Smooth muscle cell (in vitro differentiated cells): ENCODE data around the gene ASB18. TPM values are rescaled to one million over a fixed set of nuclear protein-coding genes. Genes with fewer than 3 reads are reported as not detected.
"Not testable (repeated sequence)": the region's sequence is repeated elsewhere in the genome, so short reads cannot be mapped to it uniquely, and the experiment has no call there.

ENCODE experiments used
- DNase-seq: peaks from one replicate; lab custom pipeline; 2025; ENCODE audit not compliant: unreplicated experiment; lab: John Stamatoyannopoulos, UW
- H2AFZ ChIP-seq: fragments of 200-600 bp; sonication (generic); 2 replicates; pipeline ENCODE4 v1.6.0; 2016; ENCODE audit warnings: antibody characterized with exemption, low read depth, mild to moderate bottlenecking
- H3F3A ChIP-seq: fragments of 200-600 bp; sonication (generic); 2 replicates; pipeline ENCODE4 v1.6.0; 2017; ENCODE audit warnings: antibody characterized with exemption, low read depth
- H3K27ac ChIP-seq: fragments of 200-600 bp; sonication (generic); 2 replicates; pipeline ENCODE4 v1.5.1; 2016; ENCODE audit warnings: low read depth, mild to moderate bottlenecking
- H3K27me3 ChIP-seq: fragments of 200-600 bp; sonication (generic); 2 replicates; pipeline ENCODE4 v1.6.1; 2016; ENCODE audit warnings: low read depth, mild to moderate bottlenecking
- H3K36me3 ChIP-seq: fragments of 200-600 bp; sonication (generic); 2 replicates; pipeline ENCODE4 v1.5.1; 2016; ENCODE audit warnings: low read depth
- H3K4me1 ChIP-seq: fragments of 200-600 bp; sonication (generic); 2 replicates; pipeline ENCODE4 v1.5.1; 2016; ENCODE audit warnings: low read depth
- H3K4me2 ChIP-seq: fragments of 200-600 bp; sonication (generic); 2 replicates; pipeline ENCODE4 v1.6.0; 2016; ENCODE audit warnings: mild to moderate bottlenecking
- H3K4me3 ChIP-seq: fragments of 200-600 bp; sonication (generic); 2 replicates; pipeline ENCODE4 v1.5.1; 2016; ENCODE audit warnings: mild to moderate bottlenecking
- H3K79me2 ChIP-seq: fragments of 200-600 bp; sonication (generic); 2 replicates; pipeline ENCODE4 v1.6.0; 2016; ENCODE audit warnings: low read depth, mild to moderate bottlenecking
- H3K9ac ChIP-seq: fragments of 200-600 bp; sonication (generic); 2 replicates; pipeline ENCODE4 v1.6.0; 2016; ENCODE audit warnings: low read depth
- H3K9me3 ChIP-seq: fragments of 200-600 bp; sonication (generic); replicated peaks from 2 replicates; pipeline ENCODE4 v1.5.1; 2016; ENCODE audit warnings: low read depth
- H4K20me1 ChIP-seq: fragments of 200-600 bp; sonication (generic); 2 replicates; pipeline ENCODE4 v1.6.0; 2016; ENCODE audit warnings: low read depth
- WGBS: methylation state at CpG from one replicate; pipeline ENCODE4 v1.1.7; 2016; ENCODE audit warnings: low lambda C conversion rate; 5-methylcytosine and 5-hydroxymethylcytosine counted together
- polyA plus RNA-seq: library from polyadenylated mRNA; unstranded; fragments of >200 nt; fragmentation: Nextera tagmentation; extraction: Ambion mirVana; gene quantifications from 2 replicates; pipeline ENCODE4 v1.2.1, GENCODE V29; 2016
- total RNA-seq: library from RNA; depleted of rRNA; stranded (reverse); fragments of >200 nt; gene quantifications from 2 replicates; pipeline ENCODE4 v1.2.3, GENCODE V29; 2014
- TF ChIP-seq, protein P1 (sequence below): fragments of 200-600 bp; sonication (generic); IDR thresholded peaks from 2 replicates; pipeline ENCODE4 v1.5.1; 2017; ENCODE audit warnings: borderline replicate concordance, mild to moderate bottlenecking, antibody characterized with exemption; ENCODE audit not compliant: insufficient read depth, poor library complexity, severe bottlenecking

ASB18 gene
- total and polyA plus RNA-seq, 2 experiments from 2014 or later: 0.05 TPM; not detected in 1

- Histone ChIP-seq H3F3A (no peaks in the 10 kb centered on the region), H3K4me2 (no peak overlapping the region), H3K79me2 (no peaks in the 10 kb centered on the region), H3K9me3 (no peaks in the 10 kb centered on the region), H3K4me3 (no peak overlapping the region), H3K36me3 (no peaks in the 10 kb centered on the region), H3K27me3 (no peaks in the 10 kb centered on the region), H4K20me1 (no peaks in the 10 kb centered on the region), H3K4me1 (no peaks in the 10 kb centered on the region), H3K27ac (no peak overlapping the region), H2AFZ (no peak overlapping the region), H3K9ac (no peak overlapping the region)
- 87% methylated on average over 5 of the region's 5 CpGs for WGBS
- TF ChIP-seq, protein P1, sequence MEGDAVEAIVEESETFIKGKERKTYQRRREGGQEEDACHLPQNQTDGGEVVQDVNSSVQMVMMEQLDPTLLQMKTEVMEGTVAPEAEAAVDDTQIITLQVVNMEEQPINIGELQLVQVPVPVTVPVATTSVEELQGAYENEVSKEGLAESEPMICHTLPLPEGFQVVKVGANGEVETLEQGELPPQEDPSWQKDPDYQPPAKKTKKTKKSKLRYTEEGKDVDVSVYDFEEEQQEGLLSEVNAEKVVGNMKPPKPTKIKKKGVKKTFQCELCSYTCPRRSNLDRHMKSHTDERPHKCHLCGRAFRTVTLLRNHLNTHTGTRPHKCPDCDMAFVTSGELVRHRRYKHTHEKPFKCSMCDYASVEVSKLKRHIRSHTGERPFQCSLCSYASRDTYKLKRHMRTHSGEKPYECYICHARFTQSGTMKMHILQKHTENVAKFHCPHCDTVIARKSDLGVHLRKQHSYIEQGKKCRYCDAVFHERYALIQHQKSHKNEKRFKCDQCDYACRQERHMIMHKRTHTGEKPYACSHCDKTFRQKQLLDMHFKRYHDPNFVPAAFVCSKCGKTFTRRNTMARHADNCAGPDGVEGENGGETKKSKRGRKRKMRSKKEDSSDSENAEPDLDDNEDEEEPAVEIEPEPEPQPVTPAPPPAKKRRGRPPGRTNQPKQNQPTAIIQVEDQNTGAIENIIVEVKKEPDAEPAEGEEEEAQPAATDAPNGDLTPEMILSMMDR: no peak
- no peak for DNase-seq
Measured at GRCh38 chr2:236271851-236272250, 7.6 kb upstream of the ASB18 start.

DNA sequence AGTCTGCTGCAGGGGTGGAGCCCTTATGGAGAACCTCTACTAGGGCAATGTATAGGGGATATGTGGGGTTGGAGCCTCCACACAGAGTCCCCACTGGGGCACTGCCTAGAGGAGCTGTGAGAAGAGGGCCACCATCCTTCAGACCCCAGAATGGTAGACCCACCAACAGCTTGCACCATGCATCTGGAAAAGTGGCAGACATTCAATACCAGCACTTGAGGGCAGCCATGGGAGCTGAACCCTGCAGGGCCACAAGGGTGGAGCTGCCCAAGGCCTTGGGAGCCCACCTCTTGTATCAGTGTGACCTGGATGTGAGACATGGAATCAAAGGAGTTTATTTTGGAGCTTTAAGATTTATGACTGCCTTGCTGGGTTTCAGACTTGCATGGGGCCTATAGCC is 5.7 kb upstream of the ASB18 start:
- H3K27ac ChIP-seq, H3K79me2 ChIP-seq, H2AFZ ChIP-seq, H3K27me3 ChIP-seq, H3K9me3 ChIP-seq, H3K4me1 ChIP-seq, H3K9ac ChIP-seq, H3K36me3 ChIP-seq, H4K20me1 ChIP-seq, H3F3A ChIP-seq, H3K4me2 ChIP-seq, H3K4me3 ChIP-seq, DNase-seq: not testable (repeated sequence)

GRCh38 chr2:236265675-236266074 is 1.5 kb upstream of the ASB18 start:
- Histone ChIP-seq H3K27ac (no peak overlapping the region), H3K27me3 (peaks cover 12% of the 10 kb centered on the region), H2AFZ (no peak overlapping the region), H3F3A (no peaks in the 10 kb centered on the region), H4K20me1 (no peaks in the 10 kb centered on the region), H3K4me2 (no peak overlapping the region), H3K9ac (no peak overlapping the region), H3K4me1 (no peaks in the 10 kb centered on the region), H3K36me3 (no peaks in the 10 kb centered on the region), H3K4me3 (no peak overlapping the region), H3K79me2 (no peaks in the 10 kb centered on the region), H3K9me3 (no peaks in the 10 kb centered on the region)
- TF ChIP-seq, protein P1: no peak
- no peak for DNase-seq

DNA sequence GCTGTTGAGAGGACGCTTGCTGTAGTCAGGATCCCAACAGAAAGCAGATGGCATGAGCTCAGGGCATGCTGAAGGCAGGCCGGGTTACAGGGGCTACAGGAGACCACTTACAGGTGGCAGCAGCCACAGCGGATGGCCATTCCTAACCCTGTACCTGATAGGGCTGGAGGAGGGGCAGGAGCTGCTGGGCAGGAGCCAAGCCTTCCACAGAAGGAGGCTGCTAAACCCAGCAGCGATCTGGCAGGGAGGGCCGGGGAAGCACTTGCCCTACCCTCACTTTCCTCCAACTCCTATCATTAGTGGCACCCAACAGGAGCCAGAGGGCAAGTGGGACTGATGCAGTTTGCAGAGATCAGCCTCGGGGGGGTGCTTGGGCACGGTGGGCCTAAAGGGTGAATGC is 2.0 kb downstream of the ASB18 start:
- no peaks in the 10 kb centered on the region for H3K4me1 ChIP-seq
- no peaks in the 10 kb centered on the region for H3K36me3 ChIP-seq
- H4K20me1 ChIP-seq: no peaks in the 10 kb centered on the region
- no peak overlapping the region for H3K27ac ChIP-seq
- no peak overlapping the region for H3K9ac ChIP-seq
- TF ChIP-seq, protein P1: no peak
- no peaks in the 10 kb centered on the region for H3K9me3 ChIP-seq
- 91% methylated on average over 7 of the region's 7 CpGs for WGBS
- peaks cover 20% of the 10 kb centered on the region for H3K27me3 ChIP-seq
- no peak overlapping the region for H2AFZ ChIP-seq
- H3K4me3 ChIP-seq: no peak overlapping the region
- H3K4me2 ChIP-seq: no peak overlapping the region
- no peak for DNase-seq
- no peaks in the 10 kb centered on the region for H3K79me2 ChIP-seq
- no peaks in the 10 kb centered on the region for H3F3A ChIP-seq
